Activated CD8-positive, alpha-beta T cell treated with anti-CD3 and anti-CD28 coated beads for 36 hours (primary cell): Measurements from ENCODE around the gene REC8. TPM values are rescaled to one million over a fixed set of nuclear protein-coding genes. Genes with fewer than 3 reads are reported as not detected.

Experiments used
- ATAC-seq: fragments of 200-7000 bp; cut with Tn5 transposase; one replicate; pipeline ENCODE4 v1.10.0; 2021; ENCODE audit warnings: mild to moderate bottlenecking, moderate library complexity
- CTCF ChIA-PET: fragments of 350-600 bp; sonication (Branson Sonifier 250); formaldehyde crosslinking; loops from one replicate; lab custom pipeline; 2021; ENCODE audit warnings: antibody characterized with exemption; lab: Charles Lee
- POLR2A ChIA-PET: fragments of 350-600 bp; sonication (Branson Sonifier 250); formaldehyde crosslinking; loops from one replicate; lab custom pipeline; 2021; ENCODE audit warnings: antibody characterized with exemption; lab: Charles Lee
- DNase-seq: peaks from one replicate; pipeline ENCODE4 v3.0.0-alpha.2; 2020
- H3K27ac Mint-ChIP-seq: one replicate; pipeline ENCODE4 v1.8.0; 2021; ENCODE audit warnings: mild to moderate bottlenecking, mixed read lengths
- H3K27me3 Mint-ChIP-seq: one replicate; pipeline ENCODE4 v1.8.0; 2021; ENCODE audit warnings: mixed read lengths
- H3K36me3 Mint-ChIP-seq: one replicate; pipeline ENCODE4 v1.8.0; 2021; ENCODE audit warnings: low read depth, mixed read lengths
- H3K4me1 Mint-ChIP-seq: one replicate; pipeline ENCODE4 v1.8.0; 2021; ENCODE audit warnings: low read depth, mixed read lengths
- H3K4me3 Mint-ChIP-seq: one replicate; pipeline ENCODE4 v1.8.0; 2021; ENCODE audit warnings: mild to moderate bottlenecking, moderate library complexity, mixed read lengths
- H3K9me3 Mint-ChIP-seq: one replicate; pipeline ENCODE4 v1.8.0; 2021; ENCODE audit warnings: mixed read lengths
- CTCF ChIP-seq: fragments of 200-600 bp; IDR thresholded peaks from one replicate; pipeline ENCODE4 v1.8.0; 2022; ENCODE audit warnings: antibody characterized with exemption, mild to moderate bottlenecking
- intact Hi-C: fragments of 100-400 bp; cut with micrococcal nuclease; formaldehyde crosslinking; loops from one replicate; pipeline ENCODE4 v1.10.0; 2022
- microRNA-seq: library from miRNA; unstranded; fragments of <30 nt; microRNA quantifications from one replicate; pipeline ENCODE4 v1.2.0, GENCODE V29; 2022; ENCODE audit warnings: borderline microRNAs expressed, borderline replicate concordance
- total RNA-seq, 2 experiments: library from RNA; stranded (reverse); gene quantifications; one replicate each; pipeline ENCODE4 v1.2.3, GENCODE V29; 2021

REC8 gene
- total RNA-seq, 2 experiments from 2014 or later: 25.0 to 32.9 TPM

GRCh38 chr14:24228902-24229301, 57.0 kb downstream of the REC8 start:
- H3K4me1 Mint-ChIP-seq: peaks cover 36% of the 10 kb centered on the region
- intact Hi-C loops: no loop called here
- no peak overlapping the region for H3K27ac Mint-ChIP-seq

More at GRCh38 chr14:24228902-24229301, 57.0 kb downstream of the REC8 start:
- peaks cover 17% of the 10 kb centered on the region for H3K36me3 Mint-ChIP-seq
- ATAC-seq (no peak), DNase-seq (no peak)
- no peak for TF ChIP-seq CTCF
- POLR2A ChIA-PET: interaction anchor here (0.7 to 1.6 kb wide), 3 partner anchors 13 to 15 kb away, joined by 3 to 5 read pairs (median 4); partner anchors contain the start of genes CHMP4A and MDP1
- no peaks in the 10 kb centered on the region for H3K9me3 Mint-ChIP-seq
- no peaks in the 10 kb centered on the region for H3K27me3 Mint-ChIP-seq
- no peak overlapping the region for H3K4me3 Mint-ChIP-seq
- CTCF ChIA-PET: interaction anchor here (0.8 to 2.1 kb wide), 3 partner anchors 9 to 79 kb away, joined by 3 to 14 read pairs (median 4); partner anchors contain the start of gene CIDEB

Small RNAs within 50 kb of the gene (microRNA-seq; reads per million reads assigned to microRNA genes)
- gene MIR7703: not detected

Other genes with a start within 250 kb of the REC8 start
- gene DHRS4, start 218.3 kb upstream of the REC8 start, total RNA-seq: 10 to 100 TPM; 19.9 to 21.7 TPM
- 10 to 100 TPM; 20.8 to 24.3 TPM for gene DHRS4L2, start 183.2 kb upstream of the REC8 start, total RNA-seq
- under 1 TPM; 0.63 to 0.83 TPM for gene CARMIL3, start 120.1 kb upstream of the REC8 start, total RNA-seq
- gene CPNE6, start 100.5 kb upstream of the REC8 start, total RNA-seq: not detected
- gene PCK2, start 77.8 kb upstream of the REC8 start, total RNA-seq: 10 to 100 TPM; 90.3 to 93.1 TPM
- 10 to 100 TPM; 59.9 to 63.9 TPM for gene DCAF11, start 57.3 kb upstream of the REC8 start, total RNA-seq
- gene NRL, start 57.1 kb upstream of the REC8 start, total RNA-seq: 1 to 10 TPM; 1.8 to 2.5 TPM
- under 1 TPM; 0.56 to 0.69 TPM for gene FITM1, start 41.4 kb upstream of the REC8 start, total RNA-seq
- gene PSME1, start 35.9 kb upstream of the REC8 start, total RNA-seq: 100 to 1,000 TPM; 451 to 460 TPM
- gene EMC9, start 30.5 kb upstream of the REC8 start, total RNA-seq: 10 to 100 TPM; 39.0 to 39.9 TPM
- gene PSME2, start 25.5 kb upstream of the REC8 start, total RNA-seq: 100 to 1,000 TPM; 440 TPM
- gene RNF31, start 24.6 kb upstream of the REC8 start, total RNA-seq: 10 to 100 TPM; 71.6 to 75.0 TPM
- 100 to 1,000 TPM; 112 to 118 TPM for gene IRF9, start 10.8 kb upstream of the REC8 start, total RNA-seq
- gene IPO4, start 16.7 kb downstream of the REC8 start, total RNA-seq: 100 to 1,000 TPM in 1 of 2 experiments, 10 to 100 TPM in 1; 98.4 to 102 TPM
- 10 to 100 TPM; 16.3 to 18.0 TPM for gene TM9SF1, start 23.4 kb downstream of the REC8 start, total RNA-seq
- gene TSSK4, start 33.6 kb downstream of the REC8 start, total RNA-seq: under 1 TPM in 1 of 2 experiments, not detected in 1; 0.18 TPM
- 10 to 100 TPM; 55.6 to 61.8 TPM for gene CHMP4A, start 41.4 kb downstream of the REC8 start, total RNA-seq
- 10 to 100 TPM; 11.2 to 11.3 TPM for gene MDP1, start 44.0 kb downstream of the REC8 start, total RNA-seq
- gene NEDD8, start 60.3 kb downstream of the REC8 start, total RNA-seq: 100 to 1,000 TPM; 167 to 172 TPM
- gene GMPR2, start 60.8 kb downstream of the REC8 start, total RNA-seq: 10 to 100 TPM; 45.6 to 49.3 TPM
- 10 to 100 TPM; 77.4 to 84.9 TPM for gene TINF2, start 70.5 kb downstream of the REC8 start, total RNA-seq
- 1 to 10 TPM; 3.0 to 3.1 TPM for gene TGM1, start 91.1 kb downstream of the REC8 start, total RNA-seq
- 10 to 100 TPM; 37.6 to 42.7 TPM for gene RABGGTA, start 99.5 kb downstream of the REC8 start, total RNA-seq
- gene DHRS1, start 127.7 kb downstream of the REC8 start, total RNA-seq: 10 to 100 TPM; 11.9 to 13.6 TPM
- gene NOP9, start 127.8 kb downstream of the REC8 start, total RNA-seq: 10 to 100 TPM; 33.5 to 33.6 TPM
- 10 to 100 TPM; 12.1 to 13.6 TPM for gene CIDEB, start 135.9 kb downstream of the REC8 start, total RNA-seq
- gene LTB4R2, start 138.1 kb downstream of the REC8 start, total RNA-seq: 10 to 100 TPM in 1 of 2 experiments, 1 to 10 TPM in 1; 9.6 to 12.0 TPM
- gene LTB4R, start 139.4 kb downstream of the REC8 start, total RNA-seq: 10 to 100 TPM; 11.6 to 11.7 TPM
- 1 to 10 TPM; 1.3 to 1.5 TPM for gene ADCY4, start 163.0 kb downstream of the REC8 start, total RNA-seq
- 1 to 10 TPM; 5.9 to 6.5 TPM for gene RIPK3, start 167.9 kb downstream of the REC8 start, total RNA-seq
- 1 to 10 TPM; 1.3 to 2.0 TPM for gene NFATC4, start 196.1 kb downstream of the REC8 start, total RNA-seq
- gene NYNRIN, start 226.9 kb downstream of the REC8 start, total RNA-seq: under 1 TPM; 0.05 to 0.27 TPM